OCI-LY7 (cell line): ENCODE results near the gene DCLK3. TPM values are rescaled to one million over a fixed set of nuclear protein-coding genes. Genes with fewer than 3 reads are reported as not detected.

ENCODE experiments used
- BruUV-seq: library from RNA; stranded (reverse); fragments of 400-500 nt; replicated peaks from 2 replicates; lab custom pipeline; 2021; lab: Mats Ljungman, UMichigan
- CTCF ChIA-PET: fragments of 300-600 bp; sonication (Branson Sonifier 250); formaldehyde crosslinking; loops from one replicate; lab custom pipeline; 2022; ENCODE audit warnings: antibody characterized with exemption; ENCODE audit not compliant: unreplicated experiment; lab: Charles Lee
- POLR2A ChIA-PET: fragments of 300-600 bp; sonication (Branson Sonifier 250); formaldehyde crosslinking; loops from one replicate; lab custom pipeline; 2022; ENCODE audit warnings: antibody characterized with exemption; lab: Charles Lee
- DNase-seq: peaks from one replicate; pipeline ENCODE4 v3.0.0-alpha.2; 2015; ENCODE audit warnings: low spot score
- H2AFZ ChIP-seq: fragments of 200-600 bp; sonication (generic), shearing (Covaris generic); 2 replicates; pipeline ENCODE4 v1.6.1; 2014; ENCODE audit warnings: mild to moderate bottlenecking, antibody characterized with exemption, low read length, moderate library complexity
- H3K27ac ChIP-seq: fragments of 200-600 bp; sonication (generic); 2 replicates; pipeline ENCODE4 v1.5.1; 2014; ENCODE audit warnings: mixed run types, low read depth, mild to moderate bottlenecking, moderate library complexity, low read length, inconsistent platforms; ENCODE audit not compliant: poor library complexity, severe bottlenecking
- H3K36me3 ChIP-seq: fragments of 200-600 bp; sonication (generic); 2 replicates; pipeline ENCODE4 v1.6.1; 2014; ENCODE audit warnings: mild to moderate bottlenecking, antibody characterized with exemption, low read length, moderate library complexity, mixed read lengths; ENCODE audit not compliant: insufficient read depth
- H3K4me1 ChIP-seq: fragments of 200-600 bp; sonication (generic); 2 replicates; pipeline ENCODE4 v1.5.1; 2014; ENCODE audit warnings: mild to moderate bottlenecking, low read length; ENCODE audit not compliant: insufficient read depth, poor library complexity, severe bottlenecking
- H3K4me2 ChIP-seq: fragments of 200-600 bp; sonication (generic); 2 replicates; pipeline ENCODE4 v1.6.1; 2014; ENCODE audit warnings: mild to moderate bottlenecking, low read length
- H3K4me3 ChIP-seq: fragments of 200-600 bp; sonication (generic); 2 replicates; pipeline ENCODE4 v1.5.1; 2014; ENCODE audit warnings: mild to moderate bottlenecking, low read depth, low read length; ENCODE audit not compliant: poor library complexity, severe bottlenecking
- H3K79me2 ChIP-seq: fragments of 200-600 bp; sonication (generic); 2 replicates; pipeline ENCODE4 v1.6.1; 2016; ENCODE audit warnings: low read depth, mild to moderate bottlenecking, low read length, moderate library complexity, mixed read lengths; ENCODE audit not compliant: insufficient read depth
- H3K9me2 ChIP-seq: fragments of 200-600 bp; sonication (generic); 2 replicates; pipeline ENCODE4 v1.6.1; 2016; ENCODE audit warnings: mild to moderate bottlenecking, low read length, mixed read lengths; ENCODE audit not compliant: insufficient read depth
- H3K9me3 ChIP-seq: fragments of 200-600 bp; sonication (generic); 2 replicates; pipeline ENCODE4 v1.6.1; 2014; ENCODE audit warnings: mild to moderate bottlenecking, mixed run types, low read length, mixed read lengths
- H4K20me1 ChIP-seq: fragments of 200-600 bp; sonication (generic); 2 replicates; pipeline ENCODE4 v1.6.1; 2014; ENCODE audit warnings: mild to moderate bottlenecking, antibody characterized with exemption, low read length, moderate library complexity, mixed read lengths; ENCODE audit not compliant: insufficient read depth
- CTCF ChIP-seq: fragments of 200-600 bp; sonication (generic); conservative IDR thresholded peaks from 2 replicates; pipeline ENCODE4 v1.5.1; 2014; ENCODE audit warnings: mild to moderate bottlenecking, antibody characterized with exemption, low read length, moderate library complexity, mixed read lengths
- EZH2phosphoT487 ChIP-seq: fragments of 200-600 bp; sonication (generic); IDR thresholded peaks from 2 replicates; pipeline ENCODE4 v1.6.1; 2018; ENCODE audit warnings: low read depth, borderline replicate concordance, mild to moderate bottlenecking, mixed run types, antibody characterized with exemption, low read length, moderate library complexity, mixed read lengths
- intact Hi-C: fragments of 100-400 bp; cut with micrococcal nuclease; formaldehyde crosslinking; loops from one replicate; pipeline ENCODE4 v1.10.0; 2022; ENCODE audit not compliant: unreplicated experiment
- total RNA-seq, 2 experiments: library from RNA; depleted of rRNA in 1 of 2; stranded (reverse); fragments of >200 nt in 1 of 2; shearing (Covaris generic) in 1 of 2; gene quantifications; 2 replicates each; pipeline ENCODE4 v1.2.3, GENCODE V29; 2014 to 2022

DCLK3 gene
- total RNA-seq, 2 experiments from 2014 or later: not detected

- POLR2A ChIA-PET: no interaction called here
- H3K27ac ChIP-seq: no peak overlapping the region
- no peak for DNase-seq
- intact Hi-C loops: no loop called here
- H3K9me2 ChIP-seq: no peaks in the 10 kb centered on the region
- no peak for TF ChIP-seq CTCF
- no peaks in the 10 kb centered on the region for H3K9me3 ChIP-seq
- H3K36me3 ChIP-seq: no peaks in the 10 kb centered on the region
- no peaks in the 10 kb centered on the region for H4K20me1 ChIP-seq
- no peak overlapping the region for H3K4me2 ChIP-seq
- no peak overlapping the region for H3K4me3 ChIP-seq
- CTCF ChIA-PET: no interaction called here
- BruUV-seq: no TSS peak
- H3K4me1 ChIP-seq: no peaks in the 10 kb centered on the region
- no peaks in the 10 kb centered on the region for H3K79me2 ChIP-seq
- H2AFZ ChIP-seq: no peak overlapping the region
Observed at GRCh38 chr3:36688815-36689214, 75.5 kb downstream of the DCLK3 start.

DNA sequence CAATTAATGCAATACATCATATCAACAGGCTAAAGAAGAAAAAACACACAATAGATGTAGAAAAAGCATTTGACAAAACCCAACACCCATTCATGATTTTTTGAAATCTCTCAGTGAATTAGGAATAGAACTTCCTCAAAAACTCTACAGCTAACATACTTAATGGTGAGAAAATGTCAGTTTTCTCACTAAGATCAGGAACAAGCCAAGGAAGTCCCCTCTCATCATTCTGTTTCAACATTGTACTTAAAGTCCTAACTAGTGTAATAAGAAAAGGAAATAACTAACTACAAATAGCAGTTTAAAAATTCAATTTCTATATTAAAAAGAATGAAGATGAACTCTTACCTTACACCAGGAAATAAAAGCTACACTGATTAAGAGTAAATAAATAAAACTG is 77.8 kb downstream of the DCLK3 start:
- Histone ChIP-seq H3K4me3 (no peak overlapping the region), H3K4me2 (no peak overlapping the region), H3K9me3 (no peaks in the 10 kb centered on the region), H3K79me2 (no peaks in the 10 kb centered on the region), H3K27ac (no peak overlapping the region), H3K4me1 (no peaks in the 10 kb centered on the region), H3K9me2 (no peaks in the 10 kb centered on the region), H4K20me1 (no peaks in the 10 kb centered on the region), H2AFZ (no peak overlapping the region), H3K36me3 (no peaks in the 10 kb centered on the region)
- intact Hi-C loops: no loop called here
- BruUV-seq: no TSS peak
- no peak for DNase-seq
- ChIA-PET CTCF (no interaction called here), POLR2A (interaction anchor here (0.6 to 0.9 kb wide), 2 partner anchors 16 to 21 kb away, joined by 3 to 6 read pairs; no protein-coding TSS in a partner anchor)
- no peak for TF ChIP-seq CTCF

DNA sequence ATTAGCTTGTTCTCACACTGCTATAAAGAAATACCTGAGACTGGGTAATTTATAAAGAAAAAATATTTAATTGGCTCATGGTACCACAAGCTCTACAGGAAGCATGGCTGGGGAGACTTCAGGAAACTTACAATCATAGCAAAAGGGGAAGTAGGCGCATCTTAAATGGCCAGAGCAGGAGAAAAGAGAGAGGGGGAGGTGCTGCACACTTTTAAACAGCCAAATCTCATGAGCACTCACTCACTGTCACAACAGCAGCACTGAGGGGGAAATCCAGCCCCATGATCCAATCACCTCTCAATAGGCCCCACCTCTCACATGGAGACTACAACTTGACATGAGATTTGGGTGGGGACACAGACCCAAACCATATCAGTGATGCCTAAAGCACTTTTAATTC is 82.5 kb downstream of the DCLK3 start:
- Histone ChIP-seq H2AFZ (no peak overlapping the region), H3K4me3 (no peak overlapping the region), H3K79me2 (no peaks in the 10 kb centered on the region), H3K9me2 (no peaks in the 10 kb centered on the region), H4K20me1 (no peaks in the 10 kb centered on the region), H3K9me3 (peaks cover 37% of the 10 kb centered on the region), H3K27ac (no peak overlapping the region), H3K36me3 (no peaks in the 10 kb centered on the region), H3K4me1 (no peaks in the 10 kb centered on the region), H3K4me2 (no peak overlapping the region)
- BruUV-seq: no TSS peak
- TF ChIP-seq EZH2phosphoT487: no peak
- TF ChIP-seq CTCF: no peak
- intact Hi-C loops: no loop called here
- ChIA-PET CTCF (no interaction called here), POLR2A (interaction anchor here (0.6 kb wide), 1 partner anchor 122 kb away, joined by 4 read pairs; no protein-coding TSS in a partner anchor)
- DNase-seq: peak; percentile 34
